SKM-1 (cell line): ENCODE results near the gene FAM43A.
A peak's percentile ranks its signal among the peaks of the same experiment; 100 is the strongest.

Experiments used
- DNase-seq: peaks from one replicate; lab custom pipeline; 2025; ENCODE audit not compliant: unreplicated experiment; lab: John Stamatoyannopoulos, UW

FAM43A gene, protein sequence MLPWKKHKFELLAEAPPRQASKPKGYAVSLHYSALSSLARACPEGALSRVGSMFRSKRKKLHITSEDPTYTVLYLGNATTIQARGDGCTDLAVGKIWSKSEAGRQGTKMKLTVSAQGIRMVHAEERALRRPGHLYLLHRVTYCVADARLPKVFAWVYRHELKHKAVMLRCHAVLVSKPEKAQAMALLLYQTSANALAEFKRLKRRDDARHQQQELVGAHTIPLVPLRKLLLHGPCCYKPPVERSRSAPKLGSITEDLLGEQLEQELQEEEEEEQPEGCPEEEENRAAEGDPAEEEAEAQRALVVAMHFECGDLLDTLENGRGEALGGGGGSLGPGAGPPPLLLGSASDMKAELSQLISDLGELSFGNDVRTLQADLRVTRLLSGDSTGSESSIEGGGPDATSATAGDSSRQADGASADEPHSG

DNA sequence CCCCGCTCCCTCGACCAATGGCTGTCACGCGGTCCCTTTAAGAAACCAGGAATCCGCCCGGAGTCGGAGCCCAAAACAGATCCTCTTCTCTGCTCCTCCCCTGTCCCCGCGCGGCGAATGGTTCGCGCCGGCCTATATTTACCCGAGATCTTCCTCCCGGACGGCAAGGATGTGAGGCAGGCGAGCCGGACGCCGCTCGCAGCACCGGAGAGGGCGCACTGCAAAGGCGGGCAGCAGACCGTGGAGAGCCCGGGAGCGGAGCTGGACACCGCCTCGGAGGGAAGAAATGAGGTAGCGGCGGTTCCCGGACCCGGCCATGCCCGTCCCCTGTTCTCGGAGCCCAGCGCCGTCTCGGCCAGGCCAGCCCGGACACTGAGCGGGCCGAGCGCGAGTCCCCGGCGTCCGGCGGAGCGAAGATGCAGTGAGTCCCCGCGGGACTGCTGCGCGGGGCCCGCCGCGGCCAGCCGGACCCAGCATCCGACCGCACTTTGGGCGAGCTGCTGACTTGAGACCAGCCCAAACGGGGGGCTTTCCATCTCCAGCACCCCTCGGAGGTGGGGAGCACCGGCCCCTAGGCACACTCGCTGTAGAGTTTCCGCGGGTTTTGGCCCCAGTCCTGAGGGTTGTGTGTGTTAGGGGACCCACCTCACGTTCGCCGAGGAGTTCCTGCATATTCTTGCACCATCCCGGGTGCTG is at the start of gene FAM43A:
FAM43A (plus strand) TSS at position 166 of the 696 bp plus-strand sequence. CDS start 944 bp downstream, outside the sequence.
- DNase-seq, result peak; percentile 86

DNA sequence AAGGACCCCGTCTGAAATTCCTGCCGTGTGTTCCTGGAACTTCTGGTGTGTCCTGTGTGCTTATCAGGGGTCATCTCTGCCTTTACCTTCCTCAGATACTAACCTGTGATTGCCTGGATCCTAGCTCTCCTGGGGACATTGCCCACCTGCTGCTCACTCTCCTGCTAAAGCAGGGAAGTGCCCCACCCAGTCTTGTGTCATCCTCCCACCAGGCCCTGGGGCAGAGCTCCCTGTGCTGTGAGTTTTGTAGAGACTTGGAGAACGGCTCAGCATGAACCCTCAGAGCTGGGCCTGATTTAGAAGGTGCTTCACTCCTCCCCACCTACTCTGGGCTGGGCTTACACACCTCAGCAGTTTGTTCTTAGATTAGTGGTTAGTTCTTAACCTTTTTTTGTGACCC is 48.6 kb upstream of the FAM43A start:
- DNase-seq, result no peak

DNA sequence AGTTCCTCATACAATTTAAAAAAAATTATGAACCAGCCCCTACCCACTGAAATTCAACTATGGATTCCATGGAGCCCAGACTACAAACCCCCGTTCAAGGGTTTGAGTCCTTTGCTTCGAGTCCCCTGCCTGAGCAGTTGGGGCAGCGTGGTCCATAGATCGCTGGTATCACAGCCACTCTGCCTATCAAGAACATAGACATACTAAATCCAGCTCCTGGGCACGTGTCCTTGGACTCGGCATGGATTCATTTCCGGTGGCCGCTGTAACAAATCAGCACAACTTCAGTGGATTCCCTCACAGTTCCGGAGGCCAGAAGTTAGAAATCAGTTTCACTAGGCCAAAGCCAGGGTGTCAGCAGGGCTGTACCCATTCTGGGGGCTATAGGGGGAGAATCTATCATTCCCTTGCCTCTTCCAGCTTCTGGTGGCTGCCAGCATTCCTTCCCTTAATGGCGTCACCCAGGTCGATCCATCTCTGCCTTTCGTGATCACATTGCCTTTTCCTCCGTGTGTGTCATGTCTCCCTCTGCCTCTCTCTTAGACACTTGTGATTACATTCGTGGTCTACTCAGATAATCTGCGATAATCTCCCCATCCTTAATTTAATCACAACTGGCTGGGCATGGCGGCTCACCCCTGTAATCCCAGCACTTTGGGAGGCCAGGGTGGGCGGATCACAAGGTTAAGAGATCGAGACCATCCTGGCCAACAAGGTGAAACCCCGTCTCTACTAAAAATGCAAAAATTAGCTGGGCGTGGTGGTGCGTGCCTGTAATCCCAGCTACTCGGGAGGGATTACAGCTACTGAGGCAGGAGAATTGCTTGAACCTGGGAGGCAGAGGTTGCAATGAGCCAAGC is 47.9 kb upstream of the FAM43A start:
- DNase-seq, result no peak

DNA sequence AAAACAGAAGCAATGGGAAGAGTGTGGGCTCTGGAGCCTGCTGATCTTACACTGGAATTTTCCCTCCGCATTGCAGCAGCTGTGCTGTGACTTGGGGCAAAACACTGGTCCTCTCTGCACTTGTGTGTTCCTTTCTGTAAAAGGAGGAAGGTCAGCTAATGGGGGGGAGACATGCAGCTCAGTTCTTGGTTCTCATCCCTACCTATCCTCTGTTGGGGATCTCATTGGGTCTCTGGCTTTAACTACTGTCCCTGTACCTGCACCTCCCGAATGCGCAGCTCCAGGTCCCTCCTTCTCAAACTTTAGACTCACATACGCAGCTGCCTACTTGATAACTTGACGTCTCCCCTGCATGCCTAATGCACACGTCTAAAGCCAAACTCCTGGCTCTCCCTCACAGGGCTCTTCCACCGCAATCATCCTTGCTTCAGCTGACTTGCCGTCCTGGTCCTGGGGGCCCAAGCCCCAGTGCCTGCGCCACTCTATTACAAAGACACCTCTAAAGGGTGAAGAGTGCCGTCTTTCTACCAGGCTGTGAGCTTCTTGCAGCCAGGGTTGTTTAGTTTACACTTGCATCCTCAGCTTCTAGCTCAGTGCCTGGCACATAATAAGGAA is 46.6 kb upstream of the FAM43A start:
- DNase-seq, result no peak

DNA sequence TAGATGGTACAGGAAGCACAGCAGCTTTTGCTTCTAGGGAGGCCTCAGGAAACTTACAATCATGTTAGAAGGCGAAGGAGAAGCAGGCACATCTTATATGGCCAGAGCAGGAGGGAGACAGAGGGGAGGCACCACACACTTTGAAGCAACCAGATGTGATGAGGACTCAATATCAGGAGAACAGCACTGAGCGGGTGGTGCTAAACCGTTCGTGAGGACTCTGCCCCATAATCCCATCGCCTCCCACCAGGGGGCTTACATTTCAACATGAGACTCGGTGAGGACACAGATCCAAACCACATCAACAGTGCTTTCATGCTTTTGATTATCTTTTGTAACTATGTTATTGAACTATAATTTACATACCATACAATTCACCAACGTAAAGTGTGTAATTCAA is 44.9 kb upstream of the FAM43A start:
- DNase-seq, result no peak

DNA sequence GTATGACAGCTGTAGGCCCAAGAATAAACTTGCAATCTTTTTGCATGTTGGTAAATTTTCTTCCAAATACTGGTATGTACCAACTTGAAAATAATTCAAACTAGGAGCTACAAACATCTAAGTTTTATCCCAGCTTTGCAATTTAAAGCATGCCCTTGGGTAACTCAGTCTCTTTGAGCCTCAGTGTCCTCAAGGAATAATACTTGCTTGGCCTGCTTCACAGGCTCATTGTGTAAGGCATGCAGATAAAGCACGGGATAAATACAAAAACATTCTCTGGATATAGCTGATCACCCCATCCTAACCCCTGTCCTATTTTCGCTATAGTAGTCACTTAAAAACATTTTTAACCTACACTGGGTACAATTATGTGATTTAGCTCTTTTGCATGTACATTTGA is 42.9 kb upstream of the FAM43A start:
- DNase-seq, result no peak

DNA sequence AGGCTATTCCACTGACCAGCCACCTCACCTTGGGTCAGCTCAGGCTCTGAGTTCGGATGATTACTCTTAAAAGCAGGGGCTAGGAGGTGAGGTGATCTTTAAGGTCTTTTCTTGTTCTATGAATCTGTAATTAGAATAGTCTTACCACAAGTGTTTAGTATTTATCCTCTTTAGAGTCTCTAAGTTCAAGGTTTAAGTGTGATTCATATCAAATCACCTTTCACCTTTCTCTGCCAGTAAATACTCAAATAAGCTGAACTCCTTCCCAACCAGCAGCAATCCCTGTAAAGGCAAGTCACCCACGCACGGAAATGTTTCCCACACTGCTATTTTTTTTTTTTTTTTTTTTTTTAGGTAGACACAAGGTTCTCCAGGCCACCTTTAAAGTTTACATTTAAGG is 37.9 kb upstream of the FAM43A start:
- no peak for DNase-seq

DNA sequence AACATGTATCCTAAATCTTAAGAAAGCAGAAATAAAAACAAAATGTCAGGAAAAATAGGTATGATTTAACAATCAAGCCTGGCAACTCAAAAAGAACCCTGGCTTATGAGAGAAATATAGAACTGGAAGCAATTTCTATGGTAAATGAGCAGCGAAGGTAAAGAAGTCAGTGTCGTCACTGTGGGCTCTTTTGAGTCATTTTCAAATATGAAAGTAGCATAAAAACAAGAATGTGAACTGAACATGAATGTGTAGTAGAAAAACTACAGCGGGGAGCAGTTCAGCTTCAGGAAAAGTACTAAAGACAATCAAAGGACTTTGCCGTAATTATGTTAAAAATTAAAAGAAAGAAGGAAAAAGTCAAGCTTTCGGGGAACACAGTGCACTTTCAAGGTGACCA is 31.2 kb upstream of the FAM43A start:
- no peak for DNase-seq

DNA sequence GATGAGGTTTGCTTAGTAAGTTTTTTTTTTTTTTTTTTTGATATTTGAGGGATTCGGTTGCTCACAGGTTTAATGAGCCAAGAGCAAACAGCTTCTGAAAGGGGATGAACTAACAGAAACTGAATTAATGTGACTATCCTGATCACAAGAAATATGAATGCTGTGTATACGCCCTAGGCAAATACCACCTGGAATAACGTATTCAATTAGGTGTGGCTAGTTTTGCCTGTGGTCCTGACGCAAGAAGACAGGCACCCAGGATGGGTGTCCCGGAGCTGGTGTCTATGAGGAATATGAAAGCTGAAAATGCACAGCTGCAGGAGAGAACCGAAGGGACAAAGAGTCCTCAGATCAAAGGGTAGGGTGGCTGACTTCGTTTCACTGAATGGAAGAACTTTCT is 28.2 kb upstream of the FAM43A start:
- DNase-seq, result no peak

DNA sequence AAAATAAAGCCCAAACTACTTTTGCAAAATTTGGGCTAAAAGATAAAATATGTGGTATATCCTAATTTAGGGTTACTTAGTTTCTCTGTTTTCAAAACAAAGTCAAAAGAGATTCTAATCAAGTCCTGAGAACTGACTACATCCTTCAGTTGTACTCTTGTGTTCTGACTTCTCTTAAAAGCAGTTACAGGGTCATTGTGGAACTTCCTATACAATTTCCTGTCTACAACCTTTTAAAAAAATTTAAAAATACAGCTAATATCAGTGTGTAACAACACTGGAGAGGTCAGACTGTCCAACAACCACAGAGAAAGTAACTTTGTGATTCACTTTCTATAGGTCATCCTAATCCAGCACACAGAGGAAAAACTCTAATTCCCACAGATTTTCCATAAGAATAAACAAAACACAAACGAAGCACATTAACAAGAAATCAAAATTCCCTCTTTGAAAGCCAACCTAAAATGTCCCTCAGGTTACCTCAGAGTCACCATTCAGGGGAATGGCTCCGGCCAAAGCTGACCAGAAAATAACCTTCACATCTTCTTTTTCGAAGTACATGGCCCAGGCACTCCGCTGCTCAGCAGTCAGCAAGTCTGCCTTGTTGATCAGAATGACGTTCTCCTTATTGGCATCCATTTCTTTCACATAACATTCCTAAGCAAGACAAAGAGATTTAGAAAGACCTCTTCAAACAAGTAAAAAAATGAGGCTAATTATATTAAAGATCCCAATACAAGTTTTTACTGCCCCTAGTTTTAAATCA is 27.0 kb upstream of the FAM43A start:
- DNase-seq, result no peak

DNA sequence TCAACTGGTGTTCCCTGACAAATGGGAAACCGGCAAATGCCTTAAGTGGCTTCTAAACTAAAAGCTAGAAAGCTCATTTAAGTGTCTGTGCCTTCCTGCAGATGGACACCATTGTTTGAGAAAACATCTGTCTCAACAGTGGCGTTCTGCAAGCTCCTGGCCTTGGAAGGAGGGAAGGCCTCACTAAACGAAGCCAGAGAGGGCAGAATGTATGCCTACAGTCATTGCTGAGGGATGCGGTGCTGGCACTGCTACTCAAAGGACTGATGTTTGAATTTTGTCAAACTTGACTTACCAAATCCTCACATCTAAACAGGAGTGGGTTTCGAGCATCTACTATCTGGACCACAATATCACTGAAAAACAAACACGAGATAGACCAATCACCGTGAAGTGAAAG is 25.9 kb upstream of the FAM43A start:
- DNase-seq, result no peak

DNA sequence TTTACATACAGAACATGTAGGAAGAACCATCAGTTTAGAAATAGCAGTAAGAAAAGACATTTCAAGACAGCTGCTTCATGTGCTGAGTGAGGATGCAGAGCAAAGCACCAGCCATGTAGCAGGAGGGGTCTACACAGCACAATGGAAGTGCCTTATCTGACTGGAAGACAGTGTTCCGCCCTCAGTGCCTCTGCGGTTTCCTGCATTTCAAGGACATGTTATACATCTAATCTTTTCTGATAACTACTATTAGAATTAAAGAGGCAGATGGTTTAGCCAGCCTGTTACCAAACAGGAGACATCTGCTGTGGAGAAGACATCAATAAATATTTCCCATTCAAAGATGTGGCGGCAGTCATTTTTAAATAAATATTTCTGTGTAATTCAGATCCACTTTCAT is 24.3 kb upstream of the FAM43A start:
- no peak for DNase-seq

DNA sequence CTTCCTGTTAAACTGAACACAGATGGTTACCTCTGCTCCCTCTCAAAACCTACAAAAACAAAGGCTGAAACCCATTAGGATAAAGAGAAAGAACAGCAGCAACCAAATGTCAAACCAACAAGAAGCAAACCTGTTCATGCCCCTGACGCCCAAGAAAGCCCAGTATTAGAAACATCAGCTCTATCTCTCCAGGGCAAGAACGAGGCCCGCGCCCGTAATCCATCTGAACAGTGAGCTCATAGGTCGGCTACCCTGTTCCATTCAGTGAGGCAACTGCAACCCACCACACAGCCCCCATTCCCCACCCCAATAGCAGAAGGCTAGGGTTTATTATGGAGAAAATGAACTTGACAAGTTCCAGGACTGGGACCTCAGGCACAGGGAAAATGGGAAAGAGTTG is 23.7 kb upstream of the FAM43A start:
- DNase-seq, result no peak

DNA sequence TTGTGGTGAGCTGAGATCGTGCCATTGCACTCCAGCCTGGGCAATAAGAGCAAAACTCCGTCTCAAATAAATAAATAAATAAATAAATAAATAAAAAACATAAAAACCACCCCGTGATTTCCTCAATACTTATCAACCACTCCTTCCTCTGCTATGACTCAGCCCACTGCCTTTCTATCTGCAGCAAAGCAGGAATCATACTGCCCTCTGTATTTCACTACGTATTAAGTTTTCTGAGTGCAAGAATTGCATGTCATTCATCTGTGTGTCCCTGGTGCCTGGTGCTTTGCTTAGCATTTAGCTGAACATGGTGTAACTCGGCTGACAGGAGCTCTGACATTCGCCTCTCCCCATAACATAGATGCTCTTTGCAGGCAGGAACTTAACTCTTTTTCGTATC is 20.8 kb upstream of the FAM43A start:
- no peak for DNase-seq

DNA sequence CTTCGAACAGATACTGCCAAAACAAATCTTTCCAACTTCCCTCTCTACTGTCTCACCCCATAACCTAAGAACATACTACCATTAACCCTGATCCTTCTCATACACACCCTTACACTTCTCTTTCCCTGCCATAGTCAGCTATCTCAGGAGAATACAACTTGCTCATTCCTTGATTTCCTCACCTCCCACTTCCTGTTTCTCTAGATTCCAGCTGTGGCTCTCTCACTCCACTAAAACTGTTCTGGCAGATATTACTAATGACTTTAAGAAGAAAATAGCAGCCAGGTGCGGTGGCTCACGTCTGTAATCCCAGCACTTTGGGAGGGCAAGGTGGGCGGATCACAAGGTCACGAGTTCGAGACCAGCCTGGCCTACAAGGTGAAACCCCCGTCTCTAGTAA is 18.3 kb upstream of the FAM43A start:
- DNase-seq, result no peak

DNA sequence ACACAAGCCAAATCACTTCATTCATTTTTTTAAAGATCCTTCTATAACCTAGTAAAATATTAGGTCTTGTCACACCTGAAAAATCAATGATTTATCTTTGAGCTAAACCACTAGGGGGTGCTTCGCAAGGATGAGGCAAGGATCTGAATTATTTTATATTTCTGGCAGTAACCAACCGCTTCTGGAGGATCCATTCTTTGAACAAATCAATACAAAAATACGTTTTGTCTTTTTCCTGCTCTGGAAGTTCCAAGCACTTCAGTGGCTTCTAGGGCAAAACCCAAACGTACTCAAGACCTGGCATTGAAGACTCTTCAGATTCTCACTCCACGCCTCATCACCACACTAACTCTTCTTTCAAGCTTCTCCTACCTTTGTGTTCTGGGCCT is 14.2 kb upstream of the FAM43A start:
- peak; percentile 42 for DNase-seq

DNA sequence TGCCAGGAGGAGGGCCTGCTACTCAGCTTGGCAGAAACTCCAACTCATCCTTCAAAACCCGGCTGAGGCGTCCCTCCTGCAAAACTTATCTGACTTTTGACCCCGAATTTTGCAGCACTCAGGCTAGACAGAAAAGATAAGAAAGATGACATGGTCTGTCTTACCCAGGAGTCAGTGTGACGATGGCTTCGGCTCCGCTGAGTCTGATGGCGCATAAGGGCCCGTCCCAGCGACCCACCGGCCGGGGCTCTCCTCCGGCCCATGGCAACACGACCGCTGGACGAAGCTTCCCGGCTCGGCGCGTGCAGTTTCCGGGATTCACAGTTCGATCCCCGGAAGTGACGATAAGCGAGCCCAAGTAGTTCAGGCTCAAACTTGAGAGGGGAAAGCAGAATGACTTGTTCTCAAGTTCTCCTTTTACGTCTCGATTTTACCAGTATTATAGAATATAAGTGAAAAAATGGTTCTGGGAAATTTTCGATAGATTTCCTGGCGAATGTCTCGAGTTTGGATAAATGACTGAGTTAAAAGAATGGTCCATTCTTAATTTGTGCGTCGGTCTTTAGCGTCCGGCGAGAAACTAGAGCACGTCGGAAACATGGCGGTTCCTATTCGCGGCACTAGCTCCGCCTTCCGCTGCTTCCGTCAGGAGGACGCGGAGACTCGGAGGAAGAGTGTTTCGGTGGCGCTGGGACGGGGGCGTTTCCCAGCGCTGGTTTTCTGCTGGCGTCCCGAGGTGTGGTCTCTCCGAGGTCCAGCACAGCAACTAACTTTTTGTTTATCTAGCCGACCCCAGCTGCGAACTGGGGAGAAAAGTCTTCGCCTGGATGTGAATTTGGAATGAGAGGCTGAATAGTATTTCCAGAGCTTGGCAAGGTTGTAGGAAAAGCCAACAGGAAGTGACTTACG is 13.5 kb upstream of the FAM43A start, which contains the start of gene LSG1:
LSG1 (minus strand) TSS at position 292 of the 909 bp plus-strand sequence; CDS start at position 263, 29 bp downstream.
- peak; percentile 92 for DNase-seq

DNA sequence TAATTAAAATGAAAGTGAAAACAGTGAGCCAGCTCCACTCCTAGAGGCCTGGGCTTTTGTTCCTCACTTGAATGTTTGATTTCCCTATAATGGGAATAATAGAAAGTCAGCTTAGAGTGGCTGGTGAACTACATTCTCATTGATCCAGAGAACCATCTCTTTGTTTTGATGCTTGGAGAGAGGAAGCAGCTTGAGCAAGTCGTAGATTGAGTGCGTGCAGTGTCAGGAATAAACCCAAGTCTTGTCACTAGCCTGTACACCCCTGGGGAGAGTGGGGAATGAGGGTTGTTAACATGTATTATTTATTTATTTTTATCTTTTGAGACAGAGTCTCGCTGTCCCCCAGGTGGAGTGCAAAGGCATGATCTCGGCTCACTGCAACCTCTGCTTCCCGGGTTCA is 12.8 kb upstream of the FAM43A start:
- DNase-seq, result no peak

DNA sequence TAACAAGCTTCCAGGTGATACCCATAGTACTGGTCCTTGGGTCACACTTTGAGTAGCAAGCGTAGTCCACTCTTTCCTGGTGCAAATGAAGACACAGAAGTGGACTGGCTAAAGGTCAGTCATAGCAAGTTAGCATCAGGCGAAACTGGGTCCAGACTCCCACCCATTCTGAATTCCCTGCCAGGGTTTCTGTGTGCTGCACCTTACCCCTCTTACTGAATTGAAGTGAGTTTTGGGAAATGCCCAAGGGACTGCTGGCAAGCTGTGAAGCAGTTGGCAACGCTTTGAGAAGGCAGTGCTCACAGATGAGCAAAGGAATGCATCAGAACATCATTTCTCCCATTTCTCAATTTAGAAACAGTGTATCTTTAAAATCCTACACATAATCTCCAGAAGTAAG is 11.9 kb upstream of the FAM43A start:
- no peak for DNase-seq
